GM23338 (cell line): Measurements from ENCODE around the gene LRCH2. TPM values are rescaled to one million over a fixed set of nuclear protein-coding genes. Genes with fewer than 3 reads are reported as not detected.

ENCODE experiments used
- ATAC-seq: fragments of 200-7000 bp; cut with Tn5 transposase; 3 replicates; pipeline ENCODE4 v1.9.1; 2020
- DNase-seq: peaks from one replicate; pipeline ENCODE4 v3.0.0-alpha.2; 2015; ENCODE audit warnings: low spot score
- H2AFZ ChIP-seq: fragments of 200-600 bp; sonication (generic); 2 replicates; pipeline ENCODE4 v1.8.0; 2016; ENCODE audit warnings: antibody characterized with exemption, mild to moderate bottlenecking, moderate library complexity
- H3F3A ChIP-seq: fragments of 200-600 bp; sonication (generic); replicated peaks from 2 replicates; pipeline ENCODE4 v1.8.0; 2017; ENCODE audit warnings: antibody characterized with exemption, mixed run types, low read depth
- H3K27ac ChIP-seq: fragments of 200-600 bp; sonication (generic); 2 replicates; pipeline ENCODE4 v1.6.1; 2016; ENCODE audit warnings: low read depth
- H3K27me3 ChIP-seq: fragments of 200-600 bp; sonication (generic); 2 replicates; pipeline ENCODE4 v1.8.0; 2016; ENCODE audit warnings: mild to moderate bottlenecking, mixed run types, moderate library complexity; ENCODE audit not compliant: insufficient read depth
- H3K36me3 ChIP-seq: fragments of 200-600 bp; sonication (generic); 2 replicates; pipeline ENCODE4 v1.8.0; 2016; ENCODE audit warnings: mild to moderate bottlenecking; ENCODE audit not compliant: insufficient read depth
- H3K4me1 ChIP-seq: fragments of 200-600 bp; sonication (generic); 2 replicates; pipeline ENCODE4 v1.8.0; 2016; ENCODE audit warnings: mild to moderate bottlenecking, moderate library complexity; ENCODE audit not compliant: insufficient read depth
- H3K4me2 ChIP-seq: fragments of 200-600 bp; sonication (generic); 2 replicates; pipeline ENCODE4 v1.7.1; 2017; ENCODE audit warnings: mixed run types
- H3K4me3 ChIP-seq: fragments of 200-600 bp; sonication (generic); 2 replicates; pipeline ENCODE4 v1.6.1; 2016; ENCODE audit warnings: mixed run types
- H3K79me2 ChIP-seq: fragments of 200-600 bp; sonication (generic); replicated peaks from 2 replicates; pipeline ENCODE4 v1.8.0; 2017; ENCODE audit warnings: mild to moderate bottlenecking; ENCODE audit not compliant: insufficient read depth
- H3K9me2 ChIP-seq: fragments of 200-600 bp; sonication (generic); 2 replicates; pipeline ENCODE4 v1.8.0; 2017; ENCODE audit not compliant: insufficient read depth
- H4K20me1 ChIP-seq: fragments of 200-600 bp; sonication (generic); replicated peaks from 2 replicates; pipeline ENCODE4 v1.8.0; 2017; ENCODE audit warnings: mild to moderate bottlenecking; ENCODE audit not compliant: insufficient read depth
- H3K27ac Mint-ChIP-seq: 2 replicates; pipeline ENCODE4 v1.8.0; 2020; ENCODE audit warnings: inconsistent platforms, mild to moderate bottlenecking, moderate library complexity, mixed read lengths
- H3K27me3 Mint-ChIP-seq: 3 replicates; pipeline ENCODE4 v1.8.0; 2022; ENCODE audit warnings: low read depth, mild to moderate bottlenecking, moderate library complexity, mixed read lengths, inconsistent platforms; ENCODE audit not compliant: insufficient read depth, poor library complexity
- H3K36me3 Mint-ChIP-seq: 3 replicates; pipeline ENCODE4 v1.8.0; 2021; ENCODE audit warnings: low read depth, mild to moderate bottlenecking, inconsistent platforms, moderate library complexity, mixed read lengths
- H3K4me1 Mint-ChIP-seq: 3 replicates; pipeline ENCODE4 v1.8.0; 2020; ENCODE audit warnings: mild to moderate bottlenecking, inconsistent platforms, mixed read lengths
- H3K4me3 Mint-ChIP-seq: 3 replicates; pipeline ENCODE4 v1.8.0; 2021; ENCODE audit warnings: moderate library complexity, mild to moderate bottlenecking, inconsistent platforms, mixed read lengths
- H3K9me3 Mint-ChIP-seq: 3 replicates; pipeline ENCODE4 v1.8.0; 2020; ENCODE audit warnings: moderate library complexity, mild to moderate bottlenecking, inconsistent platforms, mixed read lengths
- CREB1 ChIP-seq: fragments of 250-450 bp; sonication (Bioruptor Pico); IDR thresholded peaks from 2 replicates; pipeline ENCODE4 v1.5.0; 2020; ENCODE audit warnings: low read depth, mild to moderate bottlenecking, moderate library complexity
- CTCF ChIP-seq, 2 experiments: fragments of 200-600 bp in 1 of 2; sonication (generic) in 1 of 2; conservative IDR thresholded peaks; 2 replicates each; pipeline versions ENCODE4 v1.5.1 to v1.6.1; 2016 to 2017; ENCODE audit warnings: antibody characterized with exemption in 2 of 2, low read depth in 2 of 2, mild to moderate bottlenecking in 2 of 2, moderate library complexity in 1 of 2
- ETS1 ChIP-seq: IDR thresholded peaks from 2 replicates; pipeline ENCODE4 v1.6.1; 2016; ENCODE audit warnings: antibody characterized with exemption
- EZH2 ChIP-seq: fragments of 200-600 bp; sonication (generic); IDR thresholded peaks from one replicate; pipeline ENCODE4 v1.8.0; 2017; ENCODE audit warnings: antibody characterized with exemption, mild to moderate bottlenecking, low read depth; ENCODE audit not compliant: unreplicated experiment
- EZH2phosphoT487 ChIP-seq: fragments of 200-600 bp; sonication (generic); IDR thresholded peaks from one replicate; pipeline ENCODE4 v1.8.1; 2018; ENCODE audit warnings: antibody characterized with exemption; ENCODE audit not compliant: unreplicated experiment
- JUNB ChIP-seq: IDR thresholded peaks from one replicate; pipeline ENCODE4 v1.6.1; 2016; ENCODE audit warnings: antibody characterized with exemption; ENCODE audit not compliant: unreplicated experiment
- NANOG ChIP-seq: IDR thresholded peaks from 2 replicates; pipeline ENCODE4 v1.6.1; 2016; ENCODE audit warnings: antibody characterized with exemption, borderline replicate concordance
- POLR2AphosphoS5 ChIP-seq: IDR thresholded peaks from 2 replicates; pipeline ENCODE4 v1.6.1; 2016; ENCODE audit warnings: antibody characterized with exemption, low read depth
- STAT1 ChIP-seq: IDR thresholded peaks from one replicate; pipeline ENCODE4 v1.6.1; 2016; ENCODE audit warnings: antibody characterized with exemption; ENCODE audit not compliant: unreplicated experiment
- ZNF114 ChIP-seq: fragments of 250-450 bp; sonication (Bioruptor Pico); IDR thresholded peaks from 2 replicates; pipeline ENCODE4 v1.5.0; 2020; ENCODE audit warnings: mild to moderate bottlenecking, moderate library complexity
- ZNF331 ChIP-seq: fragments of 250-450 bp; sonication (Bioruptor Pico); IDR thresholded peaks from 2 replicates; pipeline ENCODE4 v1.5.0; 2020; ENCODE audit warnings: low read depth, mild to moderate bottlenecking, moderate library complexity
- ZNF462 ChIP-seq: fragments of 250-450 bp; sonication (Bioruptor Pico); IDR thresholded peaks from 2 replicates; pipeline ENCODE4 v1.5.0; 2020; ENCODE audit warnings: mild to moderate bottlenecking, moderate library complexity
- polyA plus RNA-seq: library from polyadenylated mRNA; unstranded; fragments of >200 nt; fragmentation: Nextera tagmentation; extraction: Ambion mirVana; gene quantifications from 2 replicates; pipeline ENCODE4 v1.2.1, GENCODE V29; 2016
- total RNA-seq: library from RNA; depleted of rRNA; stranded (reverse); fragments of >200 nt; shearing (Covaris generic); gene quantifications from 2 replicates; pipeline ENCODE4 v1.2.3, GENCODE V29; 2014
- TF ChIP-seq, protein P1 (sequence below): IDR thresholded peaks from one replicate; pipeline ENCODE4 v1.6.1; 2018; ENCODE audit warnings: antibody characterized with exemption; ENCODE audit not compliant: unreplicated experiment

LRCH2 gene
- total and polyA plus RNA-seq, 2 experiments from 2014 or later: 2.5 to 8.6 TPM

- H3K4me1 Mint-ChIP-seq: peaks cover 3% of the 10 kb centered on the region; the same call in 2 of the 3 replicates
- no peak for DNase-seq
- Histone ChIP-seq H2AFZ (no peak overlapping the region), H4K20me1 (no peaks in the 10 kb centered on the region), H3K27ac (no peak overlapping the region), H3K4me3 (no peak overlapping the region), H3K9me2 (no peaks in the 10 kb centered on the region), H3K79me2 (no peaks in the 10 kb centered on the region), H3K4me2 (no peak overlapping the region), H3F3A (no peaks in the 10 kb centered on the region), H3K27me3 (no peaks in the 10 kb centered on the region), H3K4me1 (no peaks in the 10 kb centered on the region), H3K36me3 (no peaks in the 10 kb centered on the region)
- ATAC-seq: no peak
- H3K9me3 Mint-ChIP-seq: no peaks in the 10 kb centered on the region; the same call in 2 of the 3 replicates
- H3K27me3 Mint-ChIP-seq: no peaks in the 10 kb centered on the region
- TF ChIP-seq EZH2phosphoT487 (no peak), STAT1 (no peak), CREB1 (CRISPR knock-in tag) (no peak), ZNF462 (CRISPR knock-in tag) (no peak), ETS1 (no peak), EZH2 (no peak), JUNB (no peak), ZNF331 (CRISPR knock-in tag) (no peak), CTCF (conservative IDR thresholded peaks at IDR 0.05; ENCODE audit: low read depth in 2 of 2) (no peak), ZNF114 (no peak), POLR2AphosphoS5 (no peak), NANOG (no peak)
- TF ChIP-seq, protein P1, sequence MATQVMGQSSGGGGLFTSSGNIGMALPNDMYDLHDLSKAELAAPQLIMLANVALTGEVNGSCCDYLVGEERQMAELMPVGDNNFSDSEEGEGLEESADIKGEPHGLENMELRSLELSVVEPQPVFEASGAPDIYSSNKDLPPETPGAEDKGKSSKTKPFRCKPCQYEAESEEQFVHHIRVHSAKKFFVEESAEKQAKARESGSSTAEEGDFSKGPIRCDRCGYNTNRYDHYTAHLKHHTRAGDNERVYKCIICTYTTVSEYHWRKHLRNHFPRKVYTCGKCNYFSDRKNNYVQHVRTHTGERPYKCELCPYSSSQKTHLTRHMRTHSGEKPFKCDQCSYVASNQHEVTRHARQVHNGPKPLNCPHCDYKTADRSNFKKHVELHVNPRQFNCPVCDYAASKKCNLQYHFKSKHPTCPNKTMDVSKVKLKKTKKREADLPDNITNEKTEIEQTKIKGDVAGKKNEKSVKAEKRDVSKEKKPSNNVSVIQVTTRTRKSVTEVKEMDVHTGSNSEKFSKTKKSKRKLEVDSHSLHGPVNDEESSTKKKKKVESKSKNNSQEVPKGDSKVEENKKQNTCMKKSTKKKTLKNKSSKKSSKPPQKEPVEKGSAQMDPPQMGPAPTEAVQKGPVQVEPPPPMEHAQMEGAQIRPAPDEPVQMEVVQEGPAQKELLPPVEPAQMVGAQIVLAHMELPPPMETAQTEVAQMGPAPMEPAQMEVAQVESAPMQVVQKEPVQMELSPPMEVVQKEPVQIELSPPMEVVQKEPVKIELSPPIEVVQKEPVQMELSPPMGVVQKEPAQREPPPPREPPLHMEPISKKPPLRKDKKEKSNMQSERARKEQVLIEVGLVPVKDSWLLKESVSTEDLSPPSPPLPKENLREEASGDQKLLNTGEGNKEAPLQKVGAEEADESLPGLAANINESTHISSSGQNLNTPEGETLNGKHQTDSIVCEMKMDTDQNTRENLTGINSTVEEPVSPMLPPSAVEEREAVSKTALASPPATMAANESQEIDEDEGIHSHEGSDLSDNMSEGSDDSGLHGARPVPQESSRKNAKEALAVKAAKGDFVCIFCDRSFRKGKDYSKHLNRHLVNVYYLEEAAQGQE: no peak
- H3K27ac Mint-ChIP-seq: no peak overlapping the region
- no peak overlapping the region for H3K4me3 Mint-ChIP-seq
- H3K36me3 Mint-ChIP-seq: no peaks in the 10 kb centered on the region
These were observed 49.9 kb downstream of the LRCH2 start for GRCh38 chrX:115183980-115184379.
